CD1c-positive myeloid dendritic cell (primary cell): ENCODE measurements around the gene HAPLN2.
A peak's percentile ranks its signal among the peaks of the same experiment; 100 is the strongest.
"Not testable (repeated sequence)": the region's sequence is repeated elsewhere in the genome, so short reads cannot be mapped to it uniquely, and the experiment has no call there.

Experiments
- DNase-seq: peaks from one replicate; pipeline ENCODE4 v3.0.0-alpha.2; 2016; ENCODE audit errors: extremely low spot score

The HAPLN2 gene

GRCh38 chr1:156591432-156592157 lies 27.6 kb upstream of the HAPLN2 start, which contains the start of gene NAXE:
Gene NAXE (plus strand): TSS chr1:156591776. CDS start chr1:156591805, 29 bp downstream.
- DNase-seq, result peak; percentile 87

- DNase-seq, result no peak
Observed at GRCh38 chr1:156592158-156592909, 26.9 kb upstream of the HAPLN2 start.

GRCh38 chr1:156592910-156593660 lies 26.1 kb upstream of the HAPLN2 start:
- DNase-seq, result no peak

GRCh38 chr1:156593661-156593989 lies 25.6 kb upstream of the HAPLN2 start:
- DNase-seq, result no peak

- no peak for DNase-seq
Observed at GRCh38 chr1:156594190-156594589, 25.0 kb upstream of the HAPLN2 start.

GRCh38 chr1:156595016-156595415 lies 24.2 kb upstream of the HAPLN2 start:
- DNase-seq, result no peak

GRCh38 chr1:156596426-156596825 lies 22.8 kb upstream of the HAPLN2 start:
- DNase-seq, result no peak

GRCh38 chr1:156598125-156598524 lies 21.1 kb upstream of the HAPLN2 start:
- DNase-seq, result no peak

- DNase-seq, result no peak
Observed at GRCh38 chr1:156598731-156599432, 20.3 kb upstream of the HAPLN2 start.

- DNase-seq, result peak; percentile 71
Observed at GRCh38 chr1:156599811-156600210, 19.4 kb upstream of the HAPLN2 start.

GRCh38 chr1:156600733-156601121 lies 18.5 kb upstream of the HAPLN2 start:
- no peak for DNase-seq

- DNase-seq, result peak; percentile 90
Observed at GRCh38 chr1:156601122-156601830, 17.9 kb upstream of the HAPLN2 start, which contains the start of gene GPATCH4. Gene GPATCH4 (minus strand): TSS chr1:156601479.

GRCh38 chr1:156601892-156602291 lies 17.3 kb upstream of the HAPLN2 start:
- no peak for DNase-seq

- DNase-seq, result peak; percentile 34
Observed at GRCh38 chr1:156602557-156602993, 16.6 kb upstream of the HAPLN2 start.

- DNase-seq, result not testable (repeated sequence)
Observed at GRCh38 chr1:156607344-156607743, 11.9 kb upstream of the HAPLN2 start.

GRCh38 chr1:156608036-156608674 lies 11.1 kb upstream of the HAPLN2 start:
- DNase-seq, result peak; percentile 74

- DNase-seq, result peak; percentile 44
Observed at GRCh38 chr1:156608981-156609380, 10.2 kb upstream of the HAPLN2 start.

GRCh38 chr1:156610072-156610471 lies 9.1 kb upstream of the HAPLN2 start:
- DNase-seq, result not testable (repeated sequence)

- peak; percentile 46 for DNase-seq
Observed at GRCh38 chr1:156612666-156613065, 6.5 kb upstream of the HAPLN2 start.

GRCh38 chr1:156615946-156616345 lies 3.3 kb upstream of the HAPLN2 start:
- DNase-seq, result no peak

- DNase-seq, result no peak
Observed at GRCh38 chr1:156616463-156616862, 2.8 kb upstream of the HAPLN2 start.
